OCI-LY7 (cell line): ENCODE results near the gene OPN1SW.

Experiments
- EZH2phosphoT487 ChIP-seq: fragments of 200-600 bp; sonication (generic); IDR thresholded peaks from 2 replicates; pipeline ENCODE4 v1.6.1; 2018; ENCODE audit warnings: low read depth, borderline replicate concordance, mild to moderate bottlenecking, mixed run types, antibody characterized with exemption, low read length, moderate library complexity, mixed read lengths
- TF ChIP-seq, protein P1 (sequence below): fragments of 200-600 bp; sonication (generic); conservative IDR thresholded peaks from 2 replicates; pipeline ENCODE4 v1.5.1; 2014; ENCODE audit warnings: mild to moderate bottlenecking, antibody characterized with exemption, low read length, moderate library complexity, mixed read lengths

DNA sequence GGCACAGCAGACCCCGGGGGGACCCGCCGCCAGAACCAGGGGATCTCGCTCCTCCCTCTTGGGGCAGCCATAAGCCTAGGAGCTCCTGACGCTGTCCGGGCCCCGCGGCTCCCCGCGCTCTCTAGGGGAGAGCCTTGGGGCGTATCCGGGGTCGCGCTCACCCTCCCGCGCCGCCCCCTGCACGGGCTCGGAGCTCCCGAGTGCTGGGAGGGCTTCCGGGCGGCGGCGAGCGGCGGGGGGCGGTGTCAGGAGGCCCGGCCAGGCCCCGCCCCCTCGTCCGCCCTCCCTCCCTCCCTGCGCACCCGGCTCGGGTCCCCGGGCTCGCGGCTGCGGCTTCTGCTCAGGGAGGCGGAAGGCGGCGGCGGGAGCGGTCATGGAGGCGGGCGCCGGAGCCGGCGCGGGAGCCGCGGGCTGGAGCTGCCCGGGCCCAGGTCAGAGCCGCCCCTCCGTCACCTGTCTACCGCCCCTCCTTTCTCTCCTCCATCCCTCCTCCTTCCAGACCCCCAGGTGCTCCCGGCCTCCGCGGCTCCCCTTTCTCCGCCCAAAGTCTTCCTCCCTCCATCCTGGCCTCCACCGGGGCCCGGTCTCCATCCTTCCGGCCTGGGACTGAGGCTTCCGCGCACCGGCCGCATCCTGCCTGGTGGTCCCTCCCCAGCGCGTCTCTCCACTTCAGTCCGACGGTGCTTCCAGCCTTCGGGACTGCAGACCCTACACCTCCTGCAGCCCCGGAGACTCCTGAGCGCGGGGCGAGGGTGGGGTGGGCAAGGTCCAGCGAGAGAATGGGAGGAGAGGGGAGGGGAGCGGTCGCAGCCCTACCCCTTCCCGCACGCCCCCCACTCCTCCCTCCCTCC is 15.8 kb upstream of the OPN1SW start, which contains the start of gene CCDC136:
- TF ChIP-seq, protein P1, sequence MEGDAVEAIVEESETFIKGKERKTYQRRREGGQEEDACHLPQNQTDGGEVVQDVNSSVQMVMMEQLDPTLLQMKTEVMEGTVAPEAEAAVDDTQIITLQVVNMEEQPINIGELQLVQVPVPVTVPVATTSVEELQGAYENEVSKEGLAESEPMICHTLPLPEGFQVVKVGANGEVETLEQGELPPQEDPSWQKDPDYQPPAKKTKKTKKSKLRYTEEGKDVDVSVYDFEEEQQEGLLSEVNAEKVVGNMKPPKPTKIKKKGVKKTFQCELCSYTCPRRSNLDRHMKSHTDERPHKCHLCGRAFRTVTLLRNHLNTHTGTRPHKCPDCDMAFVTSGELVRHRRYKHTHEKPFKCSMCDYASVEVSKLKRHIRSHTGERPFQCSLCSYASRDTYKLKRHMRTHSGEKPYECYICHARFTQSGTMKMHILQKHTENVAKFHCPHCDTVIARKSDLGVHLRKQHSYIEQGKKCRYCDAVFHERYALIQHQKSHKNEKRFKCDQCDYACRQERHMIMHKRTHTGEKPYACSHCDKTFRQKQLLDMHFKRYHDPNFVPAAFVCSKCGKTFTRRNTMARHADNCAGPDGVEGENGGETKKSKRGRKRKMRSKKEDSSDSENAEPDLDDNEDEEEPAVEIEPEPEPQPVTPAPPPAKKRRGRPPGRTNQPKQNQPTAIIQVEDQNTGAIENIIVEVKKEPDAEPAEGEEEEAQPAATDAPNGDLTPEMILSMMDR: no peak
- TF ChIP-seq EZH2phosphoT487: no peak
